Astrocyte (in vitro differentiated cells and primary cell): ENCODE results near the gene PNKP. TPM values are rescaled to one million over a fixed set of nuclear protein-coding genes. Genes with fewer than 3 reads are reported as not detected.

Experiments
- DNase-seq: peaks from one replicate; pipeline ENCODE4 v3.0.0-alpha.2; 2010; ENCODE audit warnings: low read depth
- FAIRE-seq: peaks from 2 replicates; lab custom pipeline; 2011; peaks lifted over from hg19 to GRCh38; lab: Jason Lieb, UNC
- H2AFZ ChIP-seq: 2 replicates; pipeline ENCODE4 v1.6.0; 2012; ENCODE audit warnings: low read depth, low read length, inconsistent platforms
- H3K27ac ChIP-seq: 2 replicates; pipeline ENCODE4 v1.5.1; 2011; ENCODE audit warnings: low read depth, low read length, inconsistent platforms
- H3K27me3 ChIP-seq: 2 replicates; pipeline ENCODE4 v1.6.0; 2011; ENCODE audit warnings: low read length, inconsistent platforms; ENCODE audit not compliant: insufficient read depth
- H3K36me3 ChIP-seq: 2 replicates; pipeline ENCODE4 v1.5.1; 2011; ENCODE audit warnings: low read length, inconsistent platforms; ENCODE audit not compliant: insufficient read depth
- H3K4me1 ChIP-seq: 2 replicates; pipeline ENCODE4 v1.5.1; 2011; ENCODE audit warnings: low read length, inconsistent platforms; ENCODE audit not compliant: insufficient read depth
- H3K4me2 ChIP-seq: 2 replicates; pipeline ENCODE4 v1.6.0; 2012; ENCODE audit warnings: low read length, inconsistent platforms
- H3K4me3 ChIP-seq: 2 replicates; pipeline ENCODE4 v1.5.1; 2011; ENCODE audit warnings: low read depth, mild to moderate bottlenecking, low read length, inconsistent platforms; ENCODE audit not compliant: insufficient read depth
- H3K79me2 ChIP-seq: 2 replicates; pipeline ENCODE4 v1.6.0; 2012; ENCODE audit warnings: mild to moderate bottlenecking, low read length, inconsistent platforms; ENCODE audit not compliant: insufficient read depth
- H3K9ac ChIP-seq: 2 replicates; pipeline ENCODE4 v1.6.0; 2012; ENCODE audit warnings: mild to moderate bottlenecking, low read length, inconsistent platforms
- H3K9me3 ChIP-seq: 2 replicates; pipeline ENCODE4 v1.5.1; 2012; ENCODE audit warnings: low read depth, mild to moderate bottlenecking, low read length, inconsistent platforms; ENCODE audit not compliant: insufficient read depth
- H4K20me1 ChIP-seq: 2 replicates; pipeline ENCODE4 v1.6.0; 2012; ENCODE audit warnings: low read length, inconsistent platforms; ENCODE audit not compliant: insufficient read depth
- H3K27ac Mint-ChIP-seq: one replicate; pipeline ENCODE4 v1.8.0; 2021; ENCODE audit warnings: mild to moderate bottlenecking, mixed read lengths; ENCODE audit not compliant: unreplicated experiment
- H3K27me3 Mint-ChIP-seq: one replicate; pipeline ENCODE4 v1.8.0; 2021; ENCODE audit warnings: low read depth, mixed read lengths; ENCODE audit not compliant: unreplicated experiment
- H3K36me3 Mint-ChIP-seq: one replicate; pipeline ENCODE4 v1.8.0; 2021; ENCODE audit warnings: low read depth, mixed read lengths; ENCODE audit not compliant: unreplicated experiment
- H3K4me1 Mint-ChIP-seq: one replicate; pipeline ENCODE4 v1.8.0; 2021; ENCODE audit warnings: low read depth, mixed read lengths; ENCODE audit not compliant: unreplicated experiment
- H3K4me3 Mint-ChIP-seq: one replicate; pipeline ENCODE4 v1.8.0; 2021; ENCODE audit warnings: mild to moderate bottlenecking, moderate library complexity, mixed read lengths; ENCODE audit not compliant: unreplicated experiment
- H3K9me3 Mint-ChIP-seq: one replicate; pipeline ENCODE4 v1.8.0; 2021; ENCODE audit warnings: mild to moderate bottlenecking, mixed read lengths; ENCODE audit not compliant: unreplicated experiment
- EZH2 ChIP-seq: IDR thresholded peaks from 2 replicates; pipeline ENCODE4 v1.6.1; 2012; ENCODE audit warnings: mild to moderate bottlenecking, low read length, inconsistent platforms; ENCODE audit not compliant: insufficient read depth
- total RNA-seq: library from RNA; stranded (reverse); gene quantifications from 2 replicates; pipeline ENCODE4 v1.2.1, GENCODE V29; 2021
- TF ChIP-seq, protein P1 (sequence below): IDR thresholded peaks from 2 replicates; pipeline ENCODE4 v1.5.1; 2011; ENCODE audit warnings: low read depth, mild to moderate bottlenecking, inconsistent platforms, low read length, moderate library complexity; ENCODE audit not compliant: insufficient read depth

The PNKP gene
- total RNA-seq, 1 donor from 2014 or later: 54.8 TPM

DNA sequence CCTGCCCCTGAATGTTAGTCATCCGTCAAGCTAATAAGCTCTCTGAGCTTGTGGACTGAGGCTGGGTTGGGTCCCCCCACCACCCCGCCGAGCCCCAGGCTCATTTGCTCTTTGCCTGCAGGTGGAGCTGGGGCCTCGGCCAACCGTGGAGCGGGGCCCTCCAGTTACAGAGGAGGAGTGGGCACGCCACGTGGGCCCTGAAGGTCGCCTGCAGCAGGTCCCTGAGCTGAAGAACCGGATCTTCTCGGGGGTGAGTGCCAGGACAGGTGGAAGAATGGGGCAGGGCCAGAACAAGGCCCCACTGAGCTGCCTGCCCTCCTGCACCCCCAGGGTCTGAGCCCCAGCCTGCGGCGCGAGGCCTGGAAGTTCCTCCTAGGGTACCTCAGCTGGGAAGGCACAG is 15.3 kb upstream of the PNKP start:
- no peak for FAIRE-seq
- no peak for TF ChIP-seq EZH2
- TF ChIP-seq, protein P1, sequence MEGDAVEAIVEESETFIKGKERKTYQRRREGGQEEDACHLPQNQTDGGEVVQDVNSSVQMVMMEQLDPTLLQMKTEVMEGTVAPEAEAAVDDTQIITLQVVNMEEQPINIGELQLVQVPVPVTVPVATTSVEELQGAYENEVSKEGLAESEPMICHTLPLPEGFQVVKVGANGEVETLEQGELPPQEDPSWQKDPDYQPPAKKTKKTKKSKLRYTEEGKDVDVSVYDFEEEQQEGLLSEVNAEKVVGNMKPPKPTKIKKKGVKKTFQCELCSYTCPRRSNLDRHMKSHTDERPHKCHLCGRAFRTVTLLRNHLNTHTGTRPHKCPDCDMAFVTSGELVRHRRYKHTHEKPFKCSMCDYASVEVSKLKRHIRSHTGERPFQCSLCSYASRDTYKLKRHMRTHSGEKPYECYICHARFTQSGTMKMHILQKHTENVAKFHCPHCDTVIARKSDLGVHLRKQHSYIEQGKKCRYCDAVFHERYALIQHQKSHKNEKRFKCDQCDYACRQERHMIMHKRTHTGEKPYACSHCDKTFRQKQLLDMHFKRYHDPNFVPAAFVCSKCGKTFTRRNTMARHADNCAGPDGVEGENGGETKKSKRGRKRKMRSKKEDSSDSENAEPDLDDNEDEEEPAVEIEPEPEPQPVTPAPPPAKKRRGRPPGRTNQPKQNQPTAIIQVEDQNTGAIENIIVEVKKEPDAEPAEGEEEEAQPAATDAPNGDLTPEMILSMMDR: no peak
- Histone ChIP-seq H3K79me2 (peaks cover 13% of the 10 kb centered on the region), H3K27me3 (no peaks in the 10 kb centered on the region), H3K4me2 (no peak overlapping the region), H3K9ac (no peak overlapping the region), H3K9me3 (peaks cover 6% of the 10 kb centered on the region), H3K4me1 (peaks cover 7% of the 10 kb centered on the region), H3K36me3 (peaks cover 9% of the 10 kb centered on the region), H3K4me3 (no peak overlapping the region), H4K20me1 (peaks cover 5% of the 10 kb centered on the region), H3K27ac (no peak overlapping the region), H2AFZ (no peak overlapping the region)
- DNase-seq: no peak
- Mint-ChIP-seq H3K9me3 (no peaks in the 10 kb centered on the region), H3K4me3 (no peak overlapping the region), H3K27me3 (no peaks in the 10 kb centered on the region), H3K36me3 (peaks cover 24% of the 10 kb centered on the region), H3K4me1 (no peaks in the 10 kb centered on the region), H3K27ac (no peak overlapping the region)

DNA sequence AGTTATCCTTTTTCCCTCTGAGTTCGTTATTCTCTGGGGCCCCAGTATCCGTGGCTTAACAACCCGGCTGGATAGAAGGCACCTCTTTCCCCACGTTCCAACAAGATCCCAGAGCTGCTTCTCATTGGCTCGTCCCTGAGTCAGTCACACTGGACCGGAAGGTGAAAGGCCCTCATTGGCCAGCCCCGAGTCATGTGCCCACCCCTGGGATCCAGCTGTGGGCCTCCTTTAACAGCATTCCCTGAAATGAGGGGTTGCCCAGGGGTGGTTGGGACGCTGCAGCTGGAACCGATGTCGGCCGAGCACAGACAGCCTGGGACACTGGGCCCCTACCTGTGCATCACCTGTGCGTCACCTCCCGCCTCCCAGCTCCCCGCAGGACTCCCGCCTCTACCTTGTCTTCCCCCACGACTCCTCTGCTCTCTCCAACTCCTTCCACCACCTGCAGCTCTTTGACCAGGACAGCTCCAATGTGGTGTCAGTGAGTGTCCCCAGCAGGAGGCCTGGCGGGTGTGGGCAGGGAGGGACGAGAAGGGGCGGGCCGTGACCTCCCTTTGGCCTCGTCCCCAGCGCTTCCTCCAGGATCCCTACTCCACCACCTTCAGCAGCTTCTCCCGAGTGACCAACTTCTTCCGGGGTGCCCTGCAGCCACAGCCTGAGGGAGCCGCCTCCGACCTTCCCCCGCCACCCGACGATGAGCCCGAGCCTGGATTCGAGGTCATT is 14.5 kb upstream of the PNKP start:
- Histone ChIP-seq H3K4me2 (no peak overlapping the region), H3K27ac (no peak overlapping the region), H4K20me1 (peaks cover 5% of the 10 kb centered on the region), H3K9me3 (peaks cover 6% of the 10 kb centered on the region), H3K4me3 (no peak overlapping the region), H3K79me2 (peaks cover 13% of the 10 kb centered on the region), H3K27me3 (no peaks in the 10 kb centered on the region), H3K9ac (no peak overlapping the region), H3K4me1 (peaks cover 7% of the 10 kb centered on the region), H3K36me3 (peaks cover 9% of the 10 kb centered on the region), H2AFZ (no peak overlapping the region)
- no peak overlapping the region for H3K27ac Mint-ChIP-seq
- H3K9me3 Mint-ChIP-seq: no peaks in the 10 kb centered on the region
- H3K36me3 Mint-ChIP-seq: peaks cover 24% of the 10 kb centered on the region
- FAIRE-seq (no peak), DNase-seq (no peak)
- H3K4me1 Mint-ChIP-seq: no peaks in the 10 kb centered on the region
- H3K27me3 Mint-ChIP-seq: no peaks in the 10 kb centered on the region
- TF ChIP-seq, protein P1: no peak
- TF ChIP-seq EZH2: no peak
- no peak overlapping the region for H3K4me3 Mint-ChIP-seq

DNA sequence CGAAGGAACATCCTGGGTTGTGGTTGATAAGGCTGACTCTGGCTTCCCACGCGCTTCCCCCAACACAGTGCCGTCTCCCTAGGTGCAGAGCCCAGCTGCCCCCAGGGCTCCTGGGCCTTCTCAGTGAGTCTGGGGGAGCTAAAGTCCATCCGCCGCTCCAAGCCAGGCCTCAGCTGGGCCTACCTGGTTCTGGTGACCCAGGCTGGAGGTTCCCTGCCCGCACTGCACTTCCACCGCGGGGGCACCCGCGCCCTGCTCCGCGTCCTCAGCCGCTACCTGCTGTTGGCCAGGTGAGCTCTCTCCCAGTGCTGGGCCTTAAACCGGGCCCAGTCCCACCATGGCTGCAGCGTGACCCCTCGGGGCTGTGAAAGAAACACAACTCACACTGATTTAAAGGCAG is 13.8 kb upstream of the PNKP start:
- no peak for FAIRE-seq
- Histone ChIP-seq H3K4me2 (no peak overlapping the region), H3K9me3 (peaks cover 6% of the 10 kb centered on the region), H3K27me3 (no peaks in the 10 kb centered on the region), H3K27ac (no peak overlapping the region), H3K36me3 (peaks cover 9% of the 10 kb centered on the region), H3K9ac (no peak overlapping the region), H4K20me1 (peaks cover 5% of the 10 kb centered on the region), H2AFZ (no peak overlapping the region), H3K4me3 (no peak overlapping the region), H3K79me2 (peaks cover 15% of the 10 kb centered on the region), H3K4me1 (peaks cover 7% of the 10 kb centered on the region)
- TF ChIP-seq EZH2: no peak
- TF ChIP-seq, protein P1: no peak
- Mint-ChIP-seq H3K27ac (no peak overlapping the region), H3K9me3 (no peaks in the 10 kb centered on the region), H3K4me3 (no peak overlapping the region), H3K36me3 (peaks cover 24% of the 10 kb centered on the region), H3K27me3 (no peaks in the 10 kb centered on the region), H3K4me1 (no peaks in the 10 kb centered on the region)
- DNase-seq: no peak
